Ishikawa (cell line): ENCODE measurements around the gene CCDC194.
A peak's percentile ranks its signal among the peaks of the same experiment; 100 is the strongest.

Experiments
- CEBPB ChIP-seq: IDR thresholded peaks from 2 replicates; pipeline ENCODE4 v1.6.1; 2012
- CREB1 ChIP-seq: IDR thresholded peaks from 2 replicates; pipeline ENCODE4 v1.6.1; 2012; ENCODE audit warnings: low read depth
- EGR1 ChIP-seq: IDR thresholded peaks from 2 replicates; pipeline ENCODE4 v1.6.1; 2012
- EP300 ChIP-seq: IDR thresholded peaks from 2 replicates; pipeline ENCODE4 v1.6.1; 2012; ENCODE audit warnings: borderline replicate concordance
- FOXM1 ChIP-seq: IDR thresholded peaks from 2 replicates; pipeline ENCODE4 v1.6.1; 2012; ENCODE audit warnings: low read depth, borderline replicate concordance
- NFIC ChIP-seq: IDR thresholded peaks from 2 replicates; pipeline ENCODE4 v1.6.1; 2012
- RAD21 ChIP-seq: IDR thresholded peaks from 2 replicates; pipeline ENCODE4 v1.6.1; 2012; ENCODE audit warnings: low read depth
- REST ChIP-seq: IDR thresholded peaks from 2 replicates; pipeline ENCODE4 v1.6.1; 2012; ENCODE audit warnings: low read depth, mild to moderate bottlenecking
- TAF1 ChIP-seq: IDR thresholded peaks from 2 replicates; pipeline ENCODE4 v1.6.1; 2012; ENCODE audit warnings: low read depth, mild to moderate bottlenecking
- TCF12 ChIP-seq: IDR thresholded peaks from 2 replicates; pipeline ENCODE4 v1.6.1; 2012; ENCODE audit warnings: low read depth
- TEAD4 ChIP-seq: IDR thresholded peaks from 2 replicates; pipeline ENCODE4 v1.6.1; 2012
- USF1 ChIP-seq: IDR thresholded peaks from 2 replicates; pipeline ENCODE4 v1.6.1; 2012
- YY1 ChIP-seq: IDR thresholded peaks from 2 replicates; pipeline ENCODE4 v1.6.1; 2012; ENCODE audit warnings: low read depth
- ZBTB7A ChIP-seq: IDR thresholded peaks from 2 replicates; pipeline ENCODE4 v1.6.1; 2012; ENCODE audit warnings: low read depth
- TF ChIP-seq, protein P1 (sequence below): IDR thresholded peaks from 2 replicates; pipeline ENCODE4 v1.6.1; 2012

CCDC194 gene

GRCh38 chr19:17405250-17406045 lies 11.5 kb upstream of the CCDC194 start, which contains the start of gene BST2:
TSS of gene BST2 (minus strand) at chr19:17405630. CDS start at chr19:17405575, 55 bp downstream.
- 0 out of 2 replicates have a peak, but pooled peaks have one; percentile 27 for TF ChIP-seq TCF12
- peak; percentile 34; the same call in 1 of the 2 replicates for TF ChIP-seq CEBPB
- TF ChIP-seq, protein P1, sequence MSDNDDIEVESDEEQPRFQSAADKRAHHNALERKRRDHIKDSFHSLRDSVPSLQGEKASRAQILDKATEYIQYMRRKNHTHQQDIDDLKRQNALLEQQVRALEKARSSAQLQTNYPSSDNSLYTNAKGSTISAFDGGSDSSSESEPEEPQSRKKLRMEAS, result peak; percentile 57
- peak; percentile 69 for TF ChIP-seq NFIC
- no peak for TF ChIP-seq TAF1
- TF ChIP-seq RAD21, result no peak
- TF ChIP-seq YY1, result peak; percentile 37; the same call in 1 of the 2 replicates
- no peak for TF ChIP-seq TEAD4
- no peak for TF ChIP-seq EP300
- no peak for TF ChIP-seq USF1

DNA sequence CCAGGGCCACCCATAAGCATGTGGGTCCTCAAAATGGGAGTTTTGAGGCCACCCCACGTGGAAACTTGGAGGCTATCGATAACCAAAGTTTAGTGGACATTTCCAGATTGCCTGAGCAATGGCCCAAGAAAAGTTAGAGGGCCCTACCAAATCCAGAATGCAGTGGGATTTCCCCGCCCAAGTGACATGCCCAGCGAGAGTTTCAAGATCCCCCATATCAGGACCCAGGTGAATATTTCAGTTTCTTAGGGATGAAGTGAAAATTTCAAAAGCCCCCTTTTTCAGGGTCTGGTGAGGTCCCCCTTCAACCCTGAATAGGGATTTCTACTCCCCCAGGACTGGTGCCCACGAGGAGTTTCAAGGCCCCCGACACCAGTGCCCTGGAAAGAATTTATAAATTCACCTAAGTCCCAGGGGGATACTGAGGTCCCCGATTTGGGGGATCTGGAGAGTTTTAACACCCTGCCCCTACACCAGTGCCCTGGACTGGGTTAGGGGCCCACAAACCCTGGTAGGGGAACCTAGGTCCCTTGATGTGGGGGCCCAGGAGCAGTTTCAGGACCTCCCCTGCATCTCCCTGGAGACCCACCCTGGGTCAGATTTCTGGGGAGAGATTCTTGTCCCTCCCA lies 10.7 kb upstream of the CCDC194 start:
- TF ChIP-seq EP300, result no peak
- no peak for TF ChIP-seq TAF1

GRCh38 chr19:17404015-17404414 lies 10.0 kb upstream of the CCDC194 start:
- TF ChIP-seq FOXM1 (no peak), TAF1 (no peak), YY1 (no peak), USF1 (no peak), ZBTB7A (no peak), TCF12 (no peak), REST (no peak), EP300 (no peak), EGR1 (no peak), CREB1 (no peak), TEAD4 (no peak), CEBPB (no peak), RAD21 (no peak), NFIC (no peak)
- TF ChIP-seq, protein P1, result no peak

DNA sequence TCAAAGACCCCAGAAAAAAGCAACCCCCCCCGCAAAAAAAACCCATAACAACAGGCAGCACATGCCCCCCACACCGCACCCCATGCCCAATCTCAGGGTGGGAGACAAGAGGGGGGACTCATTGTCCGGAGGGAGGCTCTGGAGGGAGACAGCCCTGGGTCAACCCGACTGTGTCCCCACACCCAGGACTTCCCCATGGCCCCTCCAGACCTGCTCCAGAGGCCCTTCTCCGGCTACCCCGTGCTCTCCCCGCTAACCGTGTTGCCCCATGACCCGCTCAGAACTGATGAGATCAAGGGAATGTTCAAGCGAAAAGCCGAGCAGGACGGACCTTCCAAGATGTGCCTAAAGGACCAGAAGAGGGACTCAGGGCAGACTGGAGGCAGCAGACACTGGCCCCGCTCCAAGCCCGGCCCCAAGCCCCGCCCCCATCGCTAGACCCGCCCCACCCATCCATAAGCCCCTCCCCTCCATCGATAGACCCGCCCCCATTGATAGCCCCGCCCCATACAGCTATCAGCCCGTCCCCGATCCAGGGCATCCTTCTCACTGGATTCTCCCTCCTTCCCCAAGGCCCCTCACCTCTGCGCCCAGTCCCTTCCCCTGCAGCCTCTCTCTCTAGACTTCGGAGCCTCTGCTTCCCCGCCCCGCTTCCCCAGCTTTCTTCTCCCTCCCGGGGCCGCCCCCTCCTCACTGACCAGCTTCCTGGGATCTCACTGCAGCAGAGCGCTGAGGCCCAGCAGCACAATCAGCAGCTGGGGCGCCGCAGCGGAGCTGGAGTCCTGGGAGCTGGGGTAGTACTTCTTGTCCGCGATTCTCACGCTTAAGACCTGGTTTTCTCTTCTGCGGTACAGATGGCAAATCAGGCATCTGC lies 9.2 kb upstream of the CCDC194 start:
- TF ChIP-seq TEAD4 (no peak), ZBTB7A (no peak), CREB1 (no peak)

- TF ChIP-seq ZBTB7A (no peak), FOXM1 (no peak), CREB1 (no peak), CEBPB (no peak), RAD21 (no peak), TCF12 (no peak), YY1 (no peak), TAF1 (no peak), REST (no peak), TEAD4 (no peak), EGR1 (no peak), EP300 (no peak), NFIC (no peak), USF1 (no peak)
- TF ChIP-seq, protein P1, result no peak
Observed at GRCh38 chr19:17401628-17402027, 7.6 kb upstream of the CCDC194 start.
